ENCODE results near the gene AKR7A2. TPM values are rescaled to one million over a fixed set of nuclear protein-coding genes. Genes with fewer than 3 reads are reported as not detected.
"Not testable (repeated sequence)": the region's sequence is repeated elsewhere in the genome, so short reads cannot be mapped to it uniquely, and the experiment has no call there.

AKR7A2 gene
- polyA plus RNA-seq, 3 donors = 19.5 to 117 (median 89.3) TPM

GRCh38 chr1:19306941-19307340 lies 5.0 kb downstream of the AKR7A2 start:
- intact Hi-C loops (cut with micrococcal nuclease) = no loop called here
- Histone ChIP-seq H3K4me3 (replicated peaks in 1 of 3; ENCODE audit: low read depth in 2 of 3, low read length in 3 of 3) (no peak overlapping the region), H3K36me3 (replicated peaks in 1 of 2; ENCODE audit: control insufficient read depth in 1 of 2, insufficient read depth in 2 of 2, low read length in 2 of 2) (peaks cover 37 to 69% of the 10 kb centered on the region in 2 donors), H3K9ac (ENCODE audit: insufficient read depth, low read length, poor library complexity, severe bottlenecking) (no peak overlapping the region), H3K79me2 (ENCODE audit: insufficient read depth, low read length) (peaks cover 17% of the 10 kb centered on the region), H2AFZ (ENCODE audit: insufficient read depth, low read depth, low read length, poor library complexity, severe bottlenecking) (no peak overlapping the region), H3K4me1 (ENCODE audit: control insufficient read depth in 1 of 2, insufficient read depth in 2 of 2, low read length in 2 of 2) (peaks cover 11 to 12% of the 10 kb centered on the region in 2 donors), H3K27me3 (ENCODE audit: control insufficient read depth in 2 of 2, insufficient read depth in 2 of 2, low read length in 2 of 2) (no peaks in the 10 kb centered on the region), H3K4me2 (replicated peaks; ENCODE audit: extremely low read depth, low read length, poor library complexity, severe bottlenecking) (no peak overlapping the region), H3K27ac (ENCODE audit: low read depth in 1 of 2, low read length in 2 of 2) (no peak overlapping the region), H3K9me3 (replicated peaks in 1 of 2; ENCODE audit: control insufficient read depth in 1 of 2, insufficient read depth in 1 of 2, low read length in 2 of 2) (no peaks in the 10 kb centered on the region), H4K20me1 (ENCODE audit: insufficient read depth, low read length) (no peaks in the 10 kb centered on the region)
- H3K27ac Mint-ChIP-seq = peak overlapping the region in 1 of 7 donors; percentile 25
- peaks cover 0 to 2% (median 1%) of the 10 kb centered on the region in 3 donors for H3K27me3 Mint-ChIP-seq (ENCODE audit: low read depth in 3 of 3)
- no peak overlapping the region for H3K4me3 Mint-ChIP-seq
- H3K4me1 Mint-ChIP-seq = peaks cover 14% of the 10 kb centered on the region
- no peak for TF ChIP-seq CTCF (IDR thresholded peaks at IDR 0.05)
- H3K9me3 Mint-ChIP-seq = peaks cover 0 to 3% (median 0%) of the 10 kb centered on the region in 7 donors
- WGBS (ENCODE audit: insufficient coverage) = 100% methylated on average over 6 of the region's 6 CpGs
- no peak for DNase-seq
- H3K36me3 Mint-ChIP-seq = peaks cover 57 to 61% of the 10 kb centered on the region in 2 donors

GRCh38 chr1:19305880-19306279 lies 6.1 kb downstream of the AKR7A2 start:
- Histone ChIP-seq H3K4me2 (replicated peaks; ENCODE audit: extremely low read depth, low read length, poor library complexity, severe bottlenecking) (no peak overlapping the region), H3K27ac (ENCODE audit: low read depth in 1 of 2, low read length in 2 of 2) (no peak overlapping the region), H3K9me3 (replicated peaks in 1 of 2; ENCODE audit: control insufficient read depth in 1 of 2, insufficient read depth in 1 of 2, low read length in 2 of 2) (no peaks in the 10 kb centered on the region), H3K4me3 (replicated peaks in 1 of 3; ENCODE audit: low read depth in 2 of 3, low read length in 3 of 3) (no peak overlapping the region), H4K20me1 (ENCODE audit: insufficient read depth, low read length) (no peaks in the 10 kb centered on the region), H3K79me2 (ENCODE audit: insufficient read depth, low read length) (peaks cover 9% of the 10 kb centered on the region), H3K36me3 (replicated peaks in 1 of 2; ENCODE audit: control insufficient read depth in 1 of 2, insufficient read depth in 2 of 2, low read length in 2 of 2) (peaks cover 37 to 69% of the 10 kb centered on the region in 2 donors), H3K4me1 (ENCODE audit: control insufficient read depth in 1 of 2, insufficient read depth in 2 of 2, low read length in 2 of 2) (peaks cover 3 to 4% of the 10 kb centered on the region in 2 donors), H3K9ac (ENCODE audit: insufficient read depth, low read length, poor library complexity, severe bottlenecking) (no peak overlapping the region), H3K27me3 (ENCODE audit: control insufficient read depth in 2 of 2, insufficient read depth in 2 of 2, low read length in 2 of 2) (no peaks in the 10 kb centered on the region), H2AFZ (ENCODE audit: insufficient read depth, low read depth, low read length, poor library complexity, severe bottlenecking) (no peak overlapping the region)
- Mint-ChIP-seq H3K27ac (no peak overlapping the region), H3K36me3 (peaks cover 57 to 61% of the 10 kb centered on the region in 2 donors), H3K9me3 (peaks cover 0 to 5% (median 0%) of the 10 kb centered on the region in 7 donors), H3K27me3 (ENCODE audit: low read depth in 3 of 3) (peaks cover 0 to 1% (median 0%) of the 10 kb centered on the region in 3 donors), H3K4me3 (no peak overlapping the region), H3K4me1 (peaks cover 7% of the 10 kb centered on the region)
- intact Hi-C loops (cut with micrococcal nuclease) = no loop called here
- WGBS (ENCODE audit: insufficient coverage) = 98% methylated on average over 11 of the region's 11 CpGs
- DNase-seq = no peak
- TF ChIP-seq CTCF (IDR thresholded peaks at IDR 0.05) = no peak

- H3K9me3 Mint-ChIP-seq; H3K79me2 ChIP-seq (ENCODE audit: insufficient read depth, low read length); H3K27me3 Mint-ChIP-seq (ENCODE audit: low read depth in 3 of 3); H3K4me2 ChIP-seq (replicated peaks; ENCODE audit: extremely low read depth, low read length, poor library complexity, severe bottlenecking); H4K20me1 ChIP-seq (ENCODE audit: insufficient read depth, low read length); H3K27ac ChIP-seq (ENCODE audit: low read depth in 1 of 2, low read length in 2 of 2); H3K9ac ChIP-seq (ENCODE audit: insufficient read depth, low read length, poor library complexity, severe bottlenecking); DNase-seq; H3K27me3 ChIP-seq (ENCODE audit: control insufficient read depth in 2 of 2, insufficient read depth in 2 of 2, low read length in 2 of 2); H3K9me3 ChIP-seq (replicated peaks in 1 of 2; ENCODE audit: control insufficient read depth in 1 of 2, insufficient read depth in 1 of 2, low read length in 2 of 2); H3K4me3 Mint-ChIP-seq; H3K4me1 Mint-ChIP-seq; intact Hi-C loops (cut with micrococcal nuclease); H3K4me1 ChIP-seq (ENCODE audit: control insufficient read depth in 1 of 2, insufficient read depth in 2 of 2, low read length in 2 of 2); H2AFZ ChIP-seq (ENCODE audit: insufficient read depth, low read depth, low read length, poor library complexity, severe bottlenecking); H3K4me3 ChIP-seq (replicated peaks in 1 of 3; ENCODE audit: low read depth in 2 of 3, low read length in 3 of 3): not testable (repeated sequence)
- H3K36me3 Mint-ChIP-seq = peaks cover 57 to 61% of the 10 kb centered on the region in 2 donors
- H3K36me3 ChIP-seq (replicated peaks in 1 of 2; ENCODE audit: control insufficient read depth in 1 of 2, insufficient read depth in 2 of 2, low read length in 2 of 2) = peaks cover 37 to 69% of the 10 kb centered on the region in 2 donors
- 98% methylated on average over 7 of the region's 10 CpGs for WGBS (ENCODE audit: insufficient coverage)
- peak overlapping the region in 1 of 7 donors; percentile 44 for H3K27ac Mint-ChIP-seq
These were observed 7.9 kb downstream of the AKR7A2 start for GRCh38 chr1:19304081-19304480.
